HG02943 (cell line): ENCODE results near the gene PER3.
A peak's percentile ranks its signal among the peaks of the same experiment; 100 is the strongest.

ENCODE experiments used
- ATAC-seq: cut with Tn5 transposase; IDR thresholded peaks from one replicate; pipeline ENCODE4 v1.9.1; 2021; ENCODE audit warnings: mild to moderate bottlenecking, low read depth, moderate library complexity; ENCODE audit not compliant: unreplicated experiment

Gene PER3

GRCh38 chr1:7783826-7784491, at the start of gene PER3:
PER3 (plus strand) TSS chr1:7784291; CDS start chr1:7784878, 587 bp downstream.
- peak; percentile 82 for ATAC-seq

GRCh38 chr1:7738044-7738443, 46.0 kb upstream of the PER3 start:
- ATAC-seq = no peak

- ATAC-seq = no peak
These were observed 40.7 kb upstream of the PER3 start for GRCh38 chr1:7743346-7743745.

- no peak for ATAC-seq
These were observed 39.2 kb upstream of the PER3 start for GRCh38 chr1:7744882-7745281.

- no peak for ATAC-seq
These were observed 38.3 kb upstream of the PER3 start for GRCh38 chr1:7745783-7746182.

GRCh38 chr1:7747605-7748004, 36.5 kb upstream of the PER3 start:
- no peak for ATAC-seq

- no peak for ATAC-seq
These were observed 35.0 kb upstream of the PER3 start for GRCh38 chr1:7749126-7749525.

- ATAC-seq = no peak
These were observed 32.9 kb upstream of the PER3 start for GRCh38 chr1:7751174-7751573.

- ATAC-seq = no peak
These were observed 31.3 kb upstream of the PER3 start for GRCh38 chr1:7752512-7753417.

GRCh38 chr1:7753641-7754040, 30.4 kb upstream of the PER3 start:
- no peak for ATAC-seq

GRCh38 chr1:7754234-7754633, 29.9 kb upstream of the PER3 start:
- ATAC-seq = no peak

- no peak for ATAC-seq
These were observed 28.6 kb upstream of the PER3 start for GRCh38 chr1:7755448-7755847.

- ATAC-seq = no peak
These were observed 23.8 kb upstream of the PER3 start for GRCh38 chr1:7760245-7760644.

- ATAC-seq = no peak
These were observed 23.0 kb upstream of the PER3 start for GRCh38 chr1:7761103-7761502.

GRCh38 chr1:7767176-7767575, 16.9 kb upstream of the PER3 start:
- ATAC-seq = no peak

GRCh38 chr1:7768583-7768982, 15.5 kb upstream of the PER3 start:
- no peak for ATAC-seq

- ATAC-seq = no peak
These were observed 14.2 kb upstream of the PER3 start for GRCh38 chr1:7769673-7770412.

GRCh38 chr1:7770669-7770996, 13.5 kb upstream of the PER3 start:
- ATAC-seq = no peak

GRCh38 chr1:7770997-7771822, 12.9 kb upstream of the PER3 start, which contains the start of gene VAMP3:
VAMP3 (plus strand) TSS chr1:7771296; CDS start chr1:7771384, 88 bp downstream.
- no peak for ATAC-seq

GRCh38 chr1:7771823-7772299, 12.2 kb upstream of the PER3 start:
- ATAC-seq = no peak
